NCI-H2107 treated with DMSO at 0.1 percent for 48 hours (cell line): ENCODE measurements around the gene NCEH1.

Experiments
- DNase-seq: peaks from one replicate; lab custom pipeline; 2025; ENCODE audit not compliant: unreplicated experiment; lab: John Stamatoyannopoulos, UW

NCEH1 gene

DNA sequence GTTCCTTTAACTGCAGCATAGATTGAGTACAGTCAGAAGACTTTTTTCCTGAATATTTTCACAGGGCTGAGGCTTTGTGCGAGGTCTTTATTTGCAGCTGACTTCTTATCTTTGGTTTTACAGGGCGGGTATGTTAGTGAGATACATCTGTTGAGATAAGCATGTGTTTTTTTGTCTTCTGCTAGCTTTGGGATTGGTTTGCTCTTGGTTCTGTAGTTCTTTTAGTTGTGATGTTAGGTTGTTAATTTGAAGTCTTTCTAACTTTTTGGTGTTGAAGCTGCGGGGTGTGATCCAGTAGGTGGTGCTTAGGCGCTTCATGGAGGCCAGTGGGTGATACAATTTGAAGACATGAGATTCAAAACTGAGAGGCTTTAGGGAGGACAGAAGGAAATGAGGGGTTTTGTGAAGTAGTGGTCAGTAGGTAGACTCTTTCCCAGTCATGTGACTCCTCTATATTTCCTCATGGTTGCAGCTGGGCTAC lies 119.7 kb downstream of the NCEH1 start:
- DNase-seq: no peak

DNA sequence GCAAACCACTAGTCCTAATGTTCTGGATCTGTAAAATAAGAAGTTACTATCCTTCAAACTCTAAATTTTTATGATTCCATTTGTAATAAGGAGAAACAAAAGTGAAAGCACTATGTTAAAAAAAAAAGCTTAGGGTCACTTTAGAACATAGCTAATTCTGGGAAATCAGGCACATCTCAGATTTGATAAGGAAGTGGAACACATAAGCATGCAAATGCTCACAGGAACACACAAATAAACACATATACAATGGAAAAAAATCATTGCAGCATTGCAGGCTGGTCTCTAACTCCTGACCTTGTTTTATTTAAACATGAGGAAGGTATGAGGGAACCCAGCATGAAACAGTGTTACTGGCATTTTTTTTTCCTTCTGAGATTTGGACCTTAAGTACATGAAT lies 124.4 kb downstream of the NCEH1 start:
- DNase-seq: no peak

DNA sequence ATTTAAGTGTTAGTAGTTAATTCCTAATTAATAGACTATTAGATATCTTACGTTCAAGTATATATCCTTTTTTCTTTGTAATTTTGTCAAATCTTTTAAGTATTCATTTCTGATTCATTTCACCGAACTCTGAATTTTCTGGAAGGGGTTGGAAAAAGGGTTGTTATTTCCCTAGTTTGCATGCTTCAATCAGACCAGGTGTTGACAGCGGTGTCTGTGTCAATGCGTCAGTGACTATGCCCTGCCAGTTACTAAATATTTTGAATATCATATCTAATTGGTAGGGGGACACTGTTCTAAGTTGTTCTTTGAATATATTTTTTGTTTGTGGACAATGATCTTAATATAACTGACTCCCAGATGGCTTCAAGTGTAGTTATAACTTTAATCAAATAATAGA lies 124.9 kb downstream of the NCEH1 start:
- DNase-seq: no peak

DNA sequence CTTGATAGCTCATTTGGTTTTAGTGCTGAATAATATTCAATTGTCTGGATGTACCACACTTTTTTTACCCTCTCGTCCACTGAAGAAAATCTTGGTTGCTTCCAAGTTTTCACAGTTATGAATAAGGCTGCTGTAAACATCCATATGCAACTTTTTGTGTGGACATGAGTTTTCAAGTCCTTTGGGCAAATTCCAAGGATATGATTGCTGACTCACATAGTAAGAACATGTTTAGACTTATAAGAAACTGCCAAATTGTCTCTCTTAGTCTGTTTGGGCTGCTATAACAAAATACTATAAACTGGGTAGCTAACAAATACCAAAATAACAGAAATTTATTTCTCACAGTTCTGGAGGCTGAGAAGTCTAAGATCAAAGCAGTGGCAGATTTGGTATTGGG lies 128.2 kb downstream of the NCEH1 start:
- DNase-seq: no peak

DNA sequence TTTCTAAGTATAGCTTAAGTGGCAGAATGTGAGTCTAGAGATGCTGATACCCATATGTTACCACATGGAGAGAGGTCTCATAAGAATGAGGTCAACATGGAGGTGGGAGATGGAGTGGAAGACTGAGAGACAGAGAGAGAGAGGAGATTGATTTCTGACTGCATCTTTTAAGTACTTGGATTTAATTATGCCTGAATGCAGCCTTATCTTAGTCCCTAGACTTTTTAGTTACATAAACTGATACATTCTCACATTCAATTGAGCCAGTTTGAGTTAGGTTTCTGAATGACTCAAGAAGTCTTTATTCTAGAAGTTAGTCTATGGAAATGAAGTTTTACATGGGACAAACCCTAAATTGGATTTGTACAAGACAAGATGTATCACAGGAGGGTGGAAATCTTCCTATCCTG lies 129.1 kb downstream of the NCEH1 start:
- no peak for DNase-seq

DNA sequence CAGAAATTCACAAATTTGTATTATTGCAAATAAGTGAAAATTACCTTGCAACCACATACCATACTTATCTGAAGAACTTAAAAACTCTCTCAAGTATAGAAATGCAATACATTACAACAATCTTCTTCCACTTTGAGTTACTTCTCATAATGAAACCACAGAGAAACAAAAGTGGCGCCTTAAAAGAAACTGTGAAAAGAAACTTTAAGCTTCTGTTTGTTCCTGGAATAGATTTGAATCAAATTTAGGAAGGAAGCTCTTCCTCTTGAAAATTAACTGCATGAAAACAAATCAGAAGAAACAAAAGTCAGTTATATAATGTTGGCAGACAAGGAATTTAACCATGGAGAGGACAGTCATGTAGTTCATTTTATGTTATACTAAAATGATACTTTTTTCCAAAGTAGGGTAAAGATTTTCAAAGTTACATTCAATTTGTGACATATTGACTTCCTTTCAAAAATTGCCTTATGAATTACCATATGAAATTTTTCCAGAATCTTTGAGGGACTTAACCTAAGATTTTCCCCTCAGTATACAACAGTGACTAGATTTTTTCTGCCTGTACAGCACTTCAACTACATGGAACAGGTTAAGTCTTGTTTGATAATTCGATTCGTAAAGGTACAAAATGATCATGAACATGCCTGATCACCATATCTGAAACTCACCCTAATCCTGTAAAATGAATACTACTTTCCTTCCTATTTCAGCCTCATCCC lies 130.0 kb downstream of the NCEH1 start:
- DNase-seq: no peak
